GM19328 (cell line): ENCODE measurements around the gene APC.

ENCODE experiments used
- ATAC-seq: cut with Tn5 transposase; IDR thresholded peaks from one replicate; pipeline ENCODE4 v1.9.1; 2021; ENCODE audit warnings: mild to moderate bottlenecking, moderate library complexity; ENCODE audit not compliant: unreplicated experiment

The APC gene

DNA sequence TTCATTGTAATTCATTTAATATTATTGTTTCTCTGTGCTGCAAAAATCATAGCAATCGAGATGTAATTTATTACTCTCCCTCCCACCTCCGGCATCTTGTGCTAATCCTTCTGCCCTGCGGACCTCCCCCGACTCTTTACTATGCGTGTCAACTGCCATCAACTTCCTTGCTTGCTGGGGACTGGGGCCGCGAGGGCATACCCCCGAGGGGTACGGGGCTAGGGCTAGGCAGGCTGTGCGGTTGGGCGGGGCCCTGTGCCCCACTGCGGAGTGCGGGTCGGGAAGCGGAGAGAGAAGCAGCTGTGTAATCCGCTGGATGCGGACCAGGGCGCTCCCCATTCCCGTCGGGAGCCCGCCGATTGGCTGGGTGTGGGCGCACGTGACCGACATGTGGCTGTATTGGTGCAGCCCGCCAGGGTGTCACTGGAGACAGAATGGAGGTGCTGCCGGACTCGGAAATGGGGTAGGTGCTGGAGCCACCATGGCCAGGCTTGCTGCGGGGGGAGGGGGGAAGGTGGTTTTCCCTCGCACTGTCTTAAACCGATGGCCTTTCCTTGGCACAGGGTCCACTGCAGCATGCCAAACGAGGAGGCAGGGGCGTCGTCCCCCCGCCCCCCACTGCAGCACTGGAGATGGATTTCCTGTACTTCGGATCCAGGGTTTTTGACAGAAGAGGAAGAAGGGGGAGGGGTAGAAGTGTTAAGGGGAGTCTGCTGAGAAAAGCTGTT lies at the start of gene APC:
APC (plus strand) TSS at position 423 of the 728 bp plus-strand sequence. CDS start 17,006 bp downstream, outside the sequence.
- ATAC-seq, result peak; percentile 99

DNA sequence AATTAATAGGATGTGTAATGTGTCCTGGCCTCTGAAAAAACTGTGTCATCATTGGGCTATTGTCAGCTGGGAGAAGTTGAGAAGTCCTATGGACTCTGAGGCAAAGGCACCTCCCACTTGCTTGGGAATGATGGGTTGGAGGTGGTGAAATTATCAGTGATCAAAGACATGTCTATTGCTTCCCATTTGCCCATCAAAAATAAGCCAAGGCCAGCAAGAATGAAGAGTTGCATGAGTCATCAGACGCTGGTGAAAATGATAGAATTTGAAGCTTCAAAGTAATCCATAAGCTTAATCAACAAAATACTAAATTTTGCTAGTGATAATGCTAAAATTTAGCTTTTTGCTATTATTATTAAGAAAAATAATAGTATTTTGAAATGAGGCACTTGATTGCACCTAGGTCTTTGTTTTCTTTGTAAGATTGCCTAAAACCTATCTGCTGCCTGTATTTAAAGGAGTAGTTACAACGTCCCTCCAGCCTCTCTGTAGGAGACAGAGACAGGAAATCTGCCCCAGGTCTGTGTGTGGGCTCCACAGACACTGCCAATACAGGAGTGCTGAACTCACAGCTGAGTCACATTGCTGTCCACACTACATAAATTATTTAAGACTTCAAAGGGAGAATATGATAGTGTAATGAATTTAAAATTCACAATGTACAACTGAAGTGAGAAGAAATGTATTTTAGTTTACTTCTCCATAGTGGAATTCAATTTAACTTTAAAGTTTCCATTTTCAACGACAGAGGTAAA lies 48.4 kb upstream of the APC start:
- no peak for ATAC-seq

DNA sequence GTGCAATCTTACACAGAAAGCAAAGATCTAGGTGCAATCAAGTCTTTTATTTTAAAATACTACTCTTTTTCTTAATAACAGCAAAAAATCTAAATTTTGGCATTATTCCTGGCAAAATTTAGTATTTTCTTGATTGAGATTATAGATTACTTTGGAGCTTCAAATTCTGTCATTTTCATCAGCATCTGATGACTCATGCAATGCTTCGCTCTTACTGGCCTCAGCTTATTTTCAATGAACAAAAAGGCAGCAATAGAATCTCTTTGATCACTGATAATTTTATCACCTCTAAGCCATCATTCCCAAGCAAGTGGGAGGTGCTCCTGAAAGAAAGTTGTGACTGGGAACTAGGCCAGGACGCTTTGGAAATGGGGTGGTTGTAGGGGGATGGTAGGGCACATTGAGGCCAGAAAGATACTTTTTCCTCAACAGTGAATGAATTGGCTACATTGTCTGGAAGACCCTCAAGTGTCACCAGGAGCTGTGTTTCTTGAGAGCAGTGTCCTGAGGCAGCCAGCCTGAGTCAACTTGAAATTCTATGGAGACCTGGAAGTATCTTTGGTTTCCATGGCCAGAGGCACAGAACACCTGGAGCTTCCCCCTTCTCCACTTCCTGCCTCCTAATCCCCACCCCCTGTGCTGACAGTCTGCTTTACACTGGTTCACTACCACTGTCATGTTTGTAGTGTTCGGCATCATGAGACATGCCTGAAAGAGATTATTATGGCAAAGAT lies 46.9 kb upstream of the APC start:
- ATAC-seq, result no peak

DNA sequence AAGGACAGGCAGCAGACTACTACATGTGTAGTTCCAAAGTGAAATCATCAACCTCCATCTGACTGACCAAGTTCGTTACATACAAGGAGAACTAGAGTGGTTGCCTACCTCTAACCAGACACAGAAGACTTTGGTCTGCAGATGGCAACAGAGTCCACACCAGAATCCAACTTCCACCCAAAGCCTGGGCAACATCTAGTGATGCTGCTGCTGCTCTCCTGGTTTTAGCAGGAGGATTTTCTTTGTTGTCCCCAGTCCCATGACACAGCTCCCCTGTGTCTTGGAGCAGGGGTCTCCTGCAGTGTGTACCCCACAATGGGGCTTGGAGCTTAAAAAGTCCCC lies 46.4 kb upstream of the APC start:
- no peak for ATAC-seq

DNA sequence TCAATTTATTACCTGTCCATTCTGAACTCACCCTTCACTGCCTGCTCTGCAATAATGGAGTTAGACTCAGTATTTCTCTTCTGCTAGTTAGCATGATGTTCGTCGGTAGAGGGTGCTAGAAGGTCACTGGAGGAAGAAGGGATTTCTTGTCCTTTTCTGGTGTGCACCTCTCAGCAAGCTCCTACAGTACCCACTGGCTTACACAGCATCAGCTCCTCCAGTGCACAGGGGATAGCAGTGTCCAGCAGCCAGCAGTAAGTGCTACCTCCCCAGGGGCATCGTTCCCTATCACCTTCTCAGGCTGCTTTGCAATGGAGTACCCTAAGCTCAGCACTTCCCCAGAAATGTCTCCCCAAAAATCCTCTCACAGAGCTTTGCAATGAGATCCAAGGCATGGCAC lies 45.9 kb upstream of the APC start:
- ATAC-seq, result no peak

DNA sequence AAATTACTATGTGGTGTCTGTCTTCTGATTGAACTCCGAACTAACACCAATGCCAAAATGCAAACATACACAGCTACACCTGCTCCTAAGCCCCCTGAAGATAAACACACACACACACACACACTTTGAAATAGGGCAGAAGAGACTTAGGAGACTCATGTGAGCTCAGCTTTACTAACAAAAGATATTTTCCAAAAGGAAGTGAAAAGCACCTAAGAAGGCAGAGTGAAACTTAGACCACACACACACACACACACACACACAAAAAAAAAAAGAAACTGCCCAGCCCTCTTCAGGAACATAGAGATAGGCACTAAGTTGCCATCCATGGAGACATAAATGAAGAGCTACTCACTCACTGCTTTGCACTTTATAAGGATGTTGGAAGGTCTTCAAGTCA lies 45.2 kb upstream of the APC start:
- peak; percentile 45 for ATAC-seq

DNA sequence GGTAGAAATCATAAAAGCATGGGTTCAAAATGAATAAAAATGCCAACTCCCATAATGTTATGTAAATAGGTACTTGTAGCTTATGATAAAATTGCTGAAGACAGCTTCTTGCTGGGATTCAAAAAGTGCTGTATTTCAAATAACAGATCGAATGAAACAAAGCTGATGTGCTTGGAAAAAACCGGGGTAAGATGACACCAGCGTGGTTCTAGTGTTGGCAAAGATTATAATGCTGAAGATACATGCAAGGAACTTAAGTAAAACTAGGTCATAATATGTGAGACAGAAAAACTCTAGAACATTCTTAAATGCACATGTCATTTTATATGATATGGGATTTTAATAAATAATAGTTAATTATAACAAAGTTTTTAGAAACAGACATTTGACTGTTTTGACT lies 44.4 kb upstream of the APC start:
- no peak for ATAC-seq

DNA sequence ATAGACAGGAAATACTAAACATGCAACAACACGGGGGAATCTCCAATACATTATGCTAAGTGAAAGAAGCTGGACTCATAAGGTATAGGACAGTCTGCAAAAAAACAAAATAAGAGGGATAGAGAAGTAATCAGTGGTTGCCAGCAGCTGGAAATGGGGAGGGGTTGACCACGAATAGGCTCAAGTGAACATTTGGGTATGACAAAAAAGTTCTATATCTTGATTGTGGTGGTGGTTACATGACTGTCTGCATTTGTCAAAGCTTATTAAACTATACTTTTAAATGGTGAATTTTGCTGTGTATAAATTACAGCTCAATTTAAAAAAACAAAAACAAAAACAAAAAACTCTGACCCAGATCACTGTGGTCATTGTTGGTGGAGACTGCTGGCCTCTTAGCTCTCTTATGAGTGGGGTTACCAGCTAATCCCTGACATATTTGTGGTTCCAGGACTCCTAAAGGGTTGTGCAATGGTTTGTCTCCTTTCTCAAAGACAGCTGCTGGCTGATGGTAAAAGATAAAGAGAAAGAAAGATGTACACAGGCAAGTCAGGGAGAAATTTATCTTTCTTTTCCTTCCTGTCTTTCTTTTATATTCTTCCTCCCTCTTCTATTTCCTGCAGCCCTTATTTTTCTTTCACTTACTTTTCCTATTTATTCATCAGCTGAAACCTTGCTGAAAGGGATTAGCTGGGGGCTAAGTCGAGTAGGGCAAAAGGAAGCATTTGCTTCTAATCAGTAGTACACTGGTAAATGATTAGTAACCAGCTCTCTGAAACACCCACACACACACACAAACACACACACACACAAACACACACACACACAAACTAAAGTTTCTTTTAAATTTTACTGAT lies 42.6 kb upstream of the APC start:
- ATAC-seq, result no peak

DNA sequence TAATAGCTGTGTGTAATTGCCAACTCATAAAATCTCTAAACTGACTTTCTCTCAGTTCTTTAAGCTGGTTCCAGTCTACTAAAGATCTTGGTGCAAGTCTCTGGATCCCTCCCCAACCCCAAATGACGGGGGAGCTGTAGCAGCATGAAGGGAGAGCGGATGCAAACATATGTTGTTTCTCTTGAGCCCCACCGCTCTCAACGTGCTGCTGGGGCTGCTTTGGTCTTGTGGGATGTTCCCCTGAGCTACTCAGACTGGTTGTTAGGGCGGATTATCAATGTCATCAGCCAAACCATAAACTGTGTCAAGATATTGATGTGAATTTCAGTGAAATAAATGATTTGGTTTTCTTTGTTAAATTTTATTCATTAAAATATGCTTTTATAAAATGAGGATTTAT lies 40.9 kb upstream of the APC start:
- ATAC-seq, result no peak

DNA sequence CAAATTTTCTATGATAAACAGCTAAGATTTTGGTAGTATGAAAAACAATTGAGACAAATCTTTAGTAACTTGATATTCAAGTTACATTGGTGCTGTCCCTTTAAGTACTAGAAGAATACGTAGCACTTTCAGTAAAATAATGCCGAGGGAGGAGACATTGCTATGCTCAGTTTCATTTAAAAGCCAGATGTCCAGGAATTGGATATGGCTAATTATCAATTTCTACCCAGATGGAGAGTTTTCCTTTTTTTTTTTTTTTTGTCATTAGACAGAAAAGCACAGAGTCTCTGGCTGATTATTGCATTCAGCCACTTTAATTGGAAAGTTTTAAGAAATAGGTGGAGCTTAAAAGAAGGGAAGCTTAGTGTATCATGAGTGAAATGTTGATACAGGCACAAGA lies 40.4 kb upstream of the APC start:
- no peak for ATAC-seq

DNA sequence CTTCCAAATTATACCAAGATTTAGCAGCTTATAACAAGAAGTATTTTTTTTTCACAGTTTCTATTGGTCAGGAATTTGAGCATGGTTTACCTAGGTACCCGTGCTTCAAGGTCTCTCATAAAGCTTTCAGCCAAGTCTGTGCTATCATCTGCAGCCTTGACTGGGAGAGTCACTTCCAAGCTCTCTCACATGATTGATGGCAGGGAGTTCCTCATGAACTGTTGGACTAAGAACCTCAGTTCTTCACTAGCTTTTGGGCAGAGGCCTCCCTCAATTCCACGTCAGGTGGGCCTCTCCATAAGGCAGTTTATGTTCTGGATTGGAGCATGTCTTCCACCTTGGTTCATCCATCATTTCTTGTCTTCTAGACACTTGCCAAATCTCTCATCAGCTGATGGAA lies 39.9 kb upstream of the APC start:
- ATAC-seq, result no peak

DNA sequence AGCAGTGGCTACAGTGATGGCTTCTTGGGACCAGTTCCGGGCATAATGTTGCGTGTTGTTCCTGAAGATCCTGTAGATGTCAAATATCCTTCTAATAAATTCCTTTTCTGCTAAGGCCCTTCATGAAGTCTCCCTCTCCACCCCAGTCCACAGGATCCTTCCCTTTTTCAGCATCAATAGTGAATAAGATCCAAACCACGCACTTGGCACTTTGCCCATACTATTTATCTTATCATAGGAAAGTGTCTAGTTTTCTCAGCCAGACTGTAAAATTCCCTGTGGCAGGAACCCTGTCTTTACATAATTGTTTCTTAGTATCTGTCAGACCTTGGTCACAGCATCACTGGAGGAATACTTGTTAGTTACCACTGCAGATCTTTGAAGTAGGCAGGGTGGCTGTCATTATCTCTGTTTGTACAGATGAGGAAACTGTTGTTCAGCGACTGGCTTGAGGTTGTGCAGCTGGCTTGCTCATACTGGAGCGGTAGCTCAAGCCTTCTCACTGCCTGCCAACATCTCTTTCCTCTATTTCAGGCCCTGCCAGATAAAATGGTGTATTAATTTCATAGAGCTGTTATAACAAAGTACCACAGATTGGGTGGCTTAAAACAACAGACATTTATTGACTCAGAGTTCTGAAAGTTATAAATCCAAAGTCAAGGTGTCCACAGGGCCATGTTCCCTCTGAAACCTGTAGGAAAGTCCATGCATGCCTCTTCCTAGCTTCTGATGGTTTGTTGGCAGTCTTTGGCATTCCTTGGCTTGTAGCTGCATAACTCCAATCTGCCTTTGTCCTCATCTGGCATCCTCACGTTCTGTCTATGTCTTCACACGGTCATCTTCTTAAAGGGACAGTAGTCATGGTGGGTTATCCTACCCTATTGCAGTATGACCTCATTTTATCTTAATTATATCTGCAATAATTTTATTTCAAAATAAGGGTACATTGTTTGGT lies 33.5 kb upstream of the APC start:
- no peak for ATAC-seq

DNA sequence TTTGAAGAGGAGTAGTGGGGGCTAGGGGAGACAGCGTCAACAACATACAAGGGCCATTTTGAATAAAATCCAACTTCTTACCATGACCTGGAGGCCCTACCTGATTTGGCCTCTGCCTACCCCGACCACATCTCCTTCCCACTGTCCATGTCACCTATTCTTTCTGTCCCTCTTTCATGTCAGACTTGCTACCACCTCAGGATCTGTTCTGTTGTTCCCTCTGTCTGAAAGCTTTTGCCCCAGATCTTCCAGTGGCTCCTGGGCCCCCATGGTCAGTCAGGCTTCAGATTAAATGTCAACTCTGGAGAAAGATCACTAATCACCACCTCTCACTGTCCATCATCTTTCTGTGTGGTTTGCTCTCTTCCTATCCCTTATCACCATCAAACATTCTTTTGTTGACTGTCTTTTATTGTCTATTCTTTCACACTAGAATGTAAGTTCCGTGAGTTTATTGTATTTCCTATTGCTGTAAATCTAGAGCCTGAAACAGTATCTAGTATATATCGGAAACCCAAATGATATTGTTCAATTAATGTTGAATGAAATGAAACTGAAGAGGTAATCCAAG lies 31.2 kb upstream of the APC start:
- no peak for ATAC-seq

DNA sequence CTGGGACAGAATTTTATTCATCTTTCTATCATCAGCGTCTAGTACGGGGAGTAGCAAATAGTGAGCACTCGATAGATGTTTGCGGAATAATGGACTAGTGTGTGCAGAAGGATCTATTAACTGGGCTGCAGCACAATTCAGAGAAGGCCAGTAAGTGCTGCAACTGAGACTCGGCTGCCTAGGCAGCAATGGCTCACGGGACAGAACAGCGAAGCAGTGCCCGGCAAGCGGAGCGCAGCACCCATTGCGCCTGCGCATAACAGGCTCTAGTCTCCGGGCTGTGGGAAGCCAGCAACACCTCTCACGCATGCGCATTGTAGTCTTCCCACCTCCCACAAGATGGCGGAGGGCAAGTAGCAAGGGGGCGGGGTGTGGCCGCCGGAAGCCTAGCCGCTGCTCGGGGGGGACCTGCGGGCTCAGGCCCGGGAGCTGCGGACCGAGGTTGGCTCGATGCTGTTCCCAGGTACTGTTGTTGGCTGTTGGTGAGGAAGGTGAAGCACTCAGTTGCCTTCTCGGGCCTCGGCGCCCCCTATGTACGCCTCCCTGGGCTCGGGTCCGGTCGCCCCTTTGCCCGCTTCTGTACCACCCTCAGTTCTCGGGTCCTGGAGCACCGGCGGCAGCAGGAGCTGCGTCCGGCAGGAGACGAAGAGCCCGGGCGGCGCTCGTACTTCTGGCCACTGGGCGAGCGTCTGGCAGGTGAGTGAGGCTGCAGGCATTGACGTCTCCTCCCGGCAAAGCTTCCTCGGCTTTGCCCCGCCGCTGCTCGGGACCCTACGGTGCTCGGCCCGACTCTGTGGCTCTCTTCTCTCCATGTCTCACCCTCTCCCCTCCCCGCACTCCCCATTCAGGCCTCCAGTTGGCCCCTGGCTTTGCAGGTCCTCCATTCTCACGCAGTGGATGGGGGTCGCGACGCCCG lies 30.2 kb upstream of the APC start:
- ATAC-seq, result peak; percentile 89

DNA sequence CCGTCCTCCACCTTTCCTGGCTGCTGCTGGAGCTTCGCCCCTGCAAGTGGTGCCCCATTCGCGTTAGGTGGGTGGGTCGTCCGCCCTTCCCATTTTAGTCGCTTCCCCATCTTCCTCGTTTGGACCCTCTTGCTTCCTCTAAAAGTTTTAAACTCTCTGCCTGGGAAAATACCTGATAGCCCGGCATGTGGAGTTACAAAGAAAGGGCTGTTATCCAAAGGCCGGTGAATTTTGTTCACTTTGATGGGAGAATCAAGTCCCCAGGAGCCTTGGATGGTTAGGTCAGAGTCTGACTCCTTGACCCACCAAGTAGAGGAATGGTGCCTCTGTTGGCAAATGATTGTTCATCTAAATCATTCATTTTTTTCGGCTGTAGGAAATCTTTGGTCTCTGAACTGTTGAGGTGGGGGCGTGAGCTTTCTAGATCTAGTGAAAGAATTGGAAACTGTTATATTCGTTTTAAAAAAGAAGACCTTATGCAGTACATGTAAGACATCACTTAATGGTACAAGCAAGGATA lies 29.5 kb upstream of the APC start:
- ATAC-seq, result no peak

DNA sequence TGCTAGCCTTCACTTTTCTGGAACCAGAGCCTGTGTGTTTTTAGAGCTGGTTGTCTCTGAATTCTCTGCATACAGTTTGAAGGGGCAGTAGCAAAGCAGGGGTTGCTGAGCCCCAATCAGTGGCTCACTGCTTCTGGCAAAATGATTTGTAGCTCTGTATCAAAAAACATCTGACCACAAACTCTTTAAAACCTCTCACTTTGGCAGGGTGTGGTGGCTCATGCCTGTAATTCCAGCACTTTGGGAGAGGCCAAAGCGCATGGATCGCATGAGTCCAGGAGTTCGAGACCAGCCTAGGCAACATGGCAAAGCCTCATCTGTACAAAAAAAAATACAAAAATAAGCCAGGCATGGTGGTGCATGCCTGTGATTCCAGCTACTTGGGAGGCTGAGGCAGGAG lies 28.3 kb upstream of the APC start:
- ATAC-seq, result no peak

DNA sequence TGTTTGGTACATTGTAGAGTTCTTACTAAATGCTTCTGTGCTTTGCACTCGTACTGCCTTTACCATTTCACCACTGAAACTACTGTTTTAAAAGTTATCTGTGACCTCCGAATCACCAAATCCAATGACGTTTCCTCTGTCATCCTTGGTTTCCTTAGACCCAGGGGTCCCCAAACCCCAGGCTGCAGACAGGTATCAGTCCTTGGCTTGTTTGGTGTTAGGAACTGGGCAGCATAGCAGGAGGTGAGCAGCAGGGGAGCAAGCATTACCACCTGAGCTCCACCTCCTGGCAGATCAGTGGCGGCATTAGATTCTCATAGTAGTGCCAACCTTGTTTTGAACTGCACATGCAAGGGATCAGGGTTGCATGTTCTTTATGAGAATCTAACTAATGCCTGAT lies 26.8 kb upstream of the APC start:
- no peak for ATAC-seq

DNA sequence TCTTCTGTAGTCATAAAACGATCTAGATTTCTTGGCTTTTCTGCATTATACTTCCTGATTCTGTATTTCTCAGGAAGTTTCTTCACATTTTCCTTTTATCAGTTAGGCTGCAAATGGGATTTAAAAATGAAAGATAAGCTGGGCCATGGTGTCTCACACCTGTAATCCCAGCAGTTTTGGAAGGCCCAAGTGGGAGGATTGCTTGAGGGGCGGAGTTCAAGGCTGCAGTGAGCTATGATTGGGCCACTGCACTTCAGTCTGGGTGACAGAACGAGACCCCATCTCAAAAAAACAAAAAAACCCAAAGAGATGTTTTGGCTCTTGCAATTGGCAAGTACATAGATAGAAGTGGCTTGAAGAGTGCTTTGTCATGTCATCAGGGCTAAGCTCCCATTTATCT lies 26.2 kb upstream of the APC start:
- no peak for ATAC-seq
